ENCODE measurements around the gene P3H2.

Gene P3H2

DNA sequence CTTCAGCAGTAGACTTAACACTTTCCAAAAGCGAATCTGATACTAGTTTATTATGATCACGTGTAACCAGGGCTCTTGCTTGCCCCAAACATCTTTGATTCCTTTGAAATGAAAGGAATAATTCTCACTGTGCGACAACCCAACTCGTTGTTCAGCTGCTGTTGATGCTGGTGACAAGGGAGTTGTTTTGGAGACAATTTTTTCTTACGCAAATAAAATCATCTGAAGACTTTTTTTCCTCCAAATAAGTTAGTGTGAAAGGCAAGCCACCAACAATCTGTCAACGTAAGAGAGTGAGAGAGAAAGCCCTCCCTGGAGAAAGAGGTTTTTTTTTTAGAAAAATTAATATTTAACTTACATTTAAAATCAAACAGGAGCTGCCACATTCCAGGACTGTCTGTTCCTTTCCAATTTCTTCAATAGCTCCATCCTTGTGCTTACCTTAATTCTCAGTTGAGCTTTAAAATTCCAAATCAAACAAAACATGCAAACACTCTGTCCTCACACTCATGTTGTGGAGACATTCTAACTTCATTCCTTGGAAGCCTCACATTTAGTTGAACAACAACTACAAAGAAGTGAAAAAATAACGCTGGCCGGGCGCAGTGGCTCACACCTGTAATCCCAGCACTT, 4.9 kb upstream of the P3H2 start:
- DNase-seq (ENCODE audit: low read depth) = no peak

DNA sequence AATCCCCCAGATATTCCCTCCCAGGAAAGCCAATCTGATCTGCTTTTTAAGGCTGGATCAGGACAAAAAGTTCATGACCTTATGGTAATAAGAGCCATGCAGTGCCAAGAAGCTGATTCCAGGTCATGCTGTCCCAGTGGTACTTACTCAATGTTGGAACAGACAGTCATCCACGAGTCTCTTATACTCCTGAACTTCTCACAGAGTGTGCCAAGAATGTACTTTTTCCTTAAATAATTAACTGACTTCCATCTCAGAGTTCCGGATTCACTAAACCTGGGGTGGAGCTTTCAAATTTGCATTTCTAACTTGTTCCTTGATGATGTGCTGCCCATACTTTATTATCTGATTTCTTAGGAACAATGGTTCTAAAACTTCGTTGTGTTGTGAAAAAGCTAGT, 3.4 kb upstream of the P3H2 start:
- no peak for DNase-seq (ENCODE audit: low read depth)

DNA sequence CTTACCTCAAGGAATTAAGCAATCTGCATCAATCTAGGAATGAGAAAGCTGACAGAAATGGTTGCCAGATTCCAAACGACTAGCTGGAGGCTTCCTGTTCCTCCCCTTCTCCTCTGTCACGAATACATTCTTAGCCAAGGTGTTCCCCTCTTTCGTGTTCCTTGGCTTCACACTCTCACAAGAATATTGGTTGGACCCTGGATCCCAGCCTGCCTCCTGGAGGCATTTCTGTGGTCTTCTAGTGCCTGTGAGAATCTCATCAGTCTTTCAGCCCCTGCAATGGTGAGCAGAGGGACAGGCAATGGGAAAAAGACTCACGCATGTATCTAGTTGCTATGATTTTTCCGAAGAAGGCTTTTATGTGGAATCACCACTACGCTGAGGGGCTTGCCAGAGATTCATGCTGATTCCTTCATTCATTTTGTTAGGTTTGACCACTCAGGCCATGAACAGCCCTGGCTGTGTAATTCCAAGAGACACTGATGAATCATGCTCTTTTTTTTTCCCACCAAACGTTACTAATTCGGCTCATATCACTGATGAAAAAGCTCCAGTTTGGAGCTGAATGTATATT, 1.6 kb upstream of the P3H2 start:
- peak; percentile 82 for DNase-seq (ENCODE audit: low read depth)

DNA sequence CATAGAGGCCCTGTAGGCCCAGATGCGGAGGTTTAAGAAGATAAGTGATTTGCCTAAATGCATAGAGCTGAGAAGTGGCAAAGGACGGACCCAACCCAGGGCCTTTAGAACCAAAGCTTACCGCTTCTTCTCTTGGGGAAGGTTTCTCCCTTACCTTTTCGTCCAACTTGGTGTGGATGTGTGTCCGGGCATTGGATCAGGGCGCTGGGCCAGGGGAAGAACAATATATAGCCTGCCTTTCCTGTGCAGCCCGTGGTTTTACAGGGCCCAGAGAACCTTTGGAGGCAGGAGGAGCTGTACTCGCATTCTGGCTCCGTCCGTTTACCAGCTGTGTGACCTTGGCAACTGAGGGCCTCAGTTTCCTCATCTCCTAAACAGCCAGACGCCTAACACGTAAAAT, 686 bp upstream of the P3H2 start:
- DNase-seq (ENCODE audit: low read depth) = no peak

DNA sequence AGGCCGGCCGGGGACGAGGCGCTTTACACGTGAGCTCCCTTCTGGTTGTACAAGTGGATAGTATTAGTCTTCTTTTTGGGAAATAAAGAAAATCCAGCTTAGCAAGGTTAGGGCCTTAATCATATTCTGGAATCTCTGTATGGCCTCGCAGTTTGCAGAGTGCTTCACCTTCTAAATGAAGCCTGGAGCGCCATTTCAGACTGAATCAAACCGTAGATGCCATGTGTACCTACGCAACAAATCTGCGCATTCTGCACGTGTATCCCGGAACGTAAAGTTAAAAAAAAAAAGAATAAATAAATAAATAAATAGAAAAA, 322 bp upstream of the P3H2 start:
- DNase-seq (ENCODE audit: low read depth) = no peak

DNA sequence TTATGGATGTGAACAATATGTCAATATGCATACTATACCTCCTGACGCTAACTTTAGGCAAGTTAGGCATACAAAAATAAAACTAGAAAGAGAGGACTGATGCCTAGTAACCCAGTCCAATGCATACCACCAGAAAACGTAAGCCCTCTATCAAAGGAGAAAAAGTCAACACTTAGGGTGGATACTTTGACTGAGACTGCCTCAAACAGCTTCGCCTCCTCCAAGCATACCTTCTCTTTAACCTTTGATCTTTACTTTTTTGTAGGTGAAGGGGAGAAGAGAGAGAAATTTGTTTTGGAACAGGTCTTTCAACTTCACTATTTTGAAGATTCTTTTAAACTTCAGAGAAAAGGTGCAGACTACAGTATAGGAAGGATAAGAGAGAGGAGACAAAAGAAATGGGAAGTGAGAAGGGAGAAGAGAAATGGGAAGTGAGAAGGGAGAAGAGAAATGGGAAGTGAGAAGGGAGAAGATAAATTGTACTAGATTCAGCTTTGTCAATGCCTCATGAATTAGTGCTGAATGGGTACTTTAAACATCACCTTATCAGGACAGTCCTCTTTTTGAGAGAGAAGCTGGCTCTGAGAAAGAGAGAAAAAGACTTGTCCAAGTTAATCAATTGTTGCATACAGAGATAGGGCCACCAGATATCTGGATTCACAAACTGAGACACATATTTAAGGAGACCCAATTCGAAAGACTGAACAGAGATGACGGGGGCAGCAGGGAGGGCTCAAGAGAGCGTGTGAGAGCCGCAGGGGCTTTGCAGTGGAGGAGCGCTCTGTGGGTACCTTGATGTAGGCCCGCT, 1.0 kb downstream of the P3H2 start:
- DNase-seq (ENCODE audit: low read depth) = no peak

DNA sequence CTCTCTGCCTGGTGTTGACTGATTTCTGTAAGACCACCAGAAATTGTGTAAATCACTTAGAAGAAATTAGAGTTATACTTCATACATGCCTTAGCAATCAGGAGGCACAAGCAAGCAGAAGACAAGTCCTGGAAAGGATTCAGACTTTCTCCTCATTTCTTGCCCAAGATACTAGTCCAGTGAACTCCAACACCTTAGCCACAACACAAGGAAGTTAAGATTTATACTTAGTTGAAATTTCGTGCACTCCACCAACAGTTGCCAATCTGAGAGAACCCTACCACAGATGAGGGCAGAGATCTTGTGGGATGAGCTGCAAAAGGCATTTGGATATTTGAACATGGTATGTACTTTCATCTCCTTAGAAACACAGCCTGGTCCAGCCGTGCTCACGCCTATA, 2.3 kb downstream of the P3H2 start:
- DNase-seq (ENCODE audit: low read depth) = no peak

DNA sequence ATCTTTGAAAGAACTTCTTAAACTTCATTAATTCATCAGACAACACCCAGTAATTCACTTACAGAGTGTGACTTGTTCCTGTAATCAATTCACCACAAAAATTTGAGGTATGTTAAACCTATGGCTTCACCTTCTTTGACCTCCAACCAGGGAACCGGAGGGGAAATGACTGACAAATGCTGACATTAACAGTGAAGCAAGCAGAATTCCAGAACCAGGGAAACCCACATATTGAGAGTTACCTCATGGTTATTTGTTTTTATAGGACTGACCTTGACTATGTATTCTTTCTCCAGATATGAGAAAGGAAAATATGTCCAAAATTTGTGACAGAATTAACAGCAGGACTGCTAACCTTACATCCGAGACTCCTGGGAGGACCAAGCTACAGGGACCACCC, 2.7 kb downstream of the P3H2 start:
- peak; percentile 59 for DNase-seq (ENCODE audit: low read depth)

DNA sequence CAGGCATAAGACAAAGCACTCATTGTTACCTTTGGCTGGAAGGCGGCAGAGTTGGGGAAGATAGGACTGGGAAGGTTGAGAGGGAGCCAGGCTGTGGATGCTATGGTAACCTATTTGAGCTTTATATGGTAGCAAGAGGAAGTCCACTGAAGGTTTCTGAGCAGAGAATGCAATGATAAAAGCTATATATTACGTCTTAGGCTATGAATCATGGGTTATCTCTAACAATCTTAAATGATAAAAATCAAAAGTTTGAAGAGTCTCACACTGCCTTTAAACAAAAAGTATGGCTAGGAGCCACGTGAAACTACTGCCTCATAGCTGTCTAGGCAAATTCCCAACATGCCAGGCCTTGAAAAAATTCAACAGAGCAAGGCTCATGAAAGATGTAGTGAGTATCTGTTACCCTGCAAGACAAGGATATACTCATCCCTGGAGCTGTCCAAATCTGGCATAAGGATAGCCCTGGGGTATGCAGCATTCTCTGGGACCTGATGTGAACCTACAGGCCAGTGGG, 4.1 kb downstream of the P3H2 start:
- DNase-seq (ENCODE audit: low read depth) = peak; percentile 80

DNA sequence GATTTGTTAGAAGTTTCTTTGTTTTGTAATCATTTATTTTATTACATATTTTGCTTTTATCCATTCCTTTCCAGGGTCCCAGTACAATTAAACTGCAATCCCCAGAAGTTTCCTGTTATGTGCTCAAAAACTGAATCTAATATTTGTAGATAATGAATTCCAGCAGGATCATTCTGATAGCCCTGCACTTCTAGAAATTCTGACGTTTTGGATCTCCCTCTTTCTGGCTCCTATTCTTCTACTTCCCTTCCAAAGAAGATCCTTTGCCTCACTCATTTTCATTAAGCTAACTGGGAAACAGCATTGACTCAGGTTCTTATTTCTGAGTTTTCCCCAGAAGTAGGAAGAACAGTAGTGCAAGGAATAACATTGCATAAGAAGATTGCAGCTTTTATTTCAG, 9.9 kb downstream of the P3H2 start:
- no peak for DNase-seq (ENCODE audit: low read depth)

DNA sequence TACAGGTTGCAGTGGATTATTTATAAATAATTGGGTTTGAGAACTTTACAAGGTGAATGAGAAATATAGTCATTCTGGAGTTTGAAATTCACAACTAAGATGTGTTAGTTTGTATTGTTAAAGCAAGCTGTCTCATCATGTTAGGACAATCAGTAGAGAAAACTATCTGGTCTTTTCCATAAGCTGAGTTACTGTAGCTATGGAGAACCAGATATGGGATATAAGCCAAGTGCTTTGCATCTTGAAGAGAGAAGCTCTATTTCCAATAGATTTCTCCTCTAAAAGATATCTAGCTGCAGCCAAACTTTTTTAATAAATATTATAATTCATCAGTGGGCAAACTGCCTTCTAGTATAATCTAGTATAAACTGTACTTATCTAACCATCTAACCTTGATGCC, 11.3 kb downstream of the P3H2 start:
- no peak for DNase-seq (ENCODE audit: low read depth)

DNA sequence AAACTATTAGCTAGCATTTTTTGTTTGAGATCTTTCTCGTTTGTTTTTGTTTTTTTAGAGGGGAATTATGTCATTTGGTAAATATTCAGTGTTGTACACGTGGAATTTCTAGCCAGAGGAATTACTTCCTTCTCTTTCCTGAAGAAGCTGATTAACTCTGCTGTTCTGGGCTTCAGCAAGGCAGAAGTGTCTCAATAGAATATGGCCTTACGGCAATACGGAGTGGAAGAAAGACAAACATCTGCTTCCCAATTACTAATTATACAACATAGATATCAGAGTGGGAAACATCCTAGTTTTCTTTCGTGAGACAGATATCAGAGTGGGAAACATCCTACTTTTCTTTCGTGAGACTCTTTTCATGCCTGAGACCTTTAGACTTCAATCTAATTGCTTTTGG, 11.9 kb downstream of the P3H2 start:
- no peak for DNase-seq (ENCODE audit: low read depth)

DNA sequence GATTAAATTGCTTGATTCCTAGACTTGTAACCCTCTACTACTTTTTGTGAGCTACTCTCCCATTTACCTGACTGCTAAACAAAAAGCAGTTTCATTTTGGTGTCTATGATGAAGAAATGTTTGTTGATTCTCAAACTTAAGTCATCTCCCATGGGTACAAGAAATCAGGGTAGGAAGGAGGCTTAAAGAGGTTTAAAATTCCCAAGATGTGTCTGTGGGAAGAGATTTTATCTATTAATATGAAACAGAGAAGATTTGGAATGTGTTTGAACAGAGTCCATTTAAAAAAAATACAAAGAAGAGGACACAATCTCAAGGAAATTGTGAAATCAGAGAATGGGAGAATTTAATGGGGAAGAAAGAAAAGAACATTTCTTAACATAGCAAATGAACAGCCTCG, 14.8 kb downstream of the P3H2 start:
- no peak for DNase-seq (ENCODE audit: low read depth)

DNA sequence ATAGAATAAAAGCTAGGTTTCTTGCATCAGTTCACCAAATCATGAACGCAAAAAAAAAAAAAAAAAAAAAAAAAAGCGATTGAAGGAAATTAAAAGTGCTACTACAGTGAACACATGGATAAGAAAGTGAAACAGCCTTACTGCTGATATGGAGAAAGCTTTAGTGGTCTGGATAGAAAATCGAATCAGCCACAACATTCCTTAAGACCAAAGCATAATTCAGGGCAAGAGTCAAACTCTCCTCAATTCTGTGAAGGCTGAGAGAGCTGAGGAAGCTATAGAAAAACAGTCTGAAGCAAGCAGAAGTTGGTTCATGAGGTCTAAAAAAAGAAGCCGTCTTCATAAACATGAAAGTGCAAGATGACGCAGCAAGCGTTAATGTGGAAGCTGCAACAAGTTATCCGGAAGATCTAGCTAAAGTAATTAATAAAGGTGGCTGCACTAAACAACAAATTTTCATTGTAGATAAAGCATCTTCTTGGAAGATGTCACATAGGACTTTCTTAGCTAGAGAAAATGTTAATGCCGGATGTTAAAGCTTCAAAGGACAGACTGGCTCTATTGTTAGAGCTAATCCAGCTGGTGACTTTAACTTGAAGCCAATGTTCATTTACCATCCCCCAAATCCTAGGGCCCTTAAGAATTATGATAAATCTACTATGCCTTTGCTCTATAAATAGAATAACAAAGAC, 19.2 kb downstream of the P3H2 start:
- DNase-seq (ENCODE audit: low read depth) = no peak

DNA sequence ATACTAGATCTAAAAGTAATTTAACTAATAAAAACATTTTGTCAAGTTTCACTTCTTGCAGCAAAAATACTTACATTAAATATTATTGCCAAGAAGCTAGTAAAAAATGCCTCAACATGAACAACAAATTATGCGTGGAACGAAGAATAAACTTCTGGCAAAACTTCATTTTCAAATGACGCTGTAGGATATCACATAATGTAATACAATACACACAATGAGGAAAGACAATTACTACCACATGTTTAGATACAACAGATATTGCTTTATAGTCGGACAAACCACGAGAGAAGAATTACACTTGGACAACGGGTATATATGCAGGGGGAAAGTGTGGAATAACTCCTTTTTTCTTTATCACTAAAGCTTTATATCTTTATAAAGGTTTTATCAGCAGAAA, 21.6 kb downstream of the P3H2 start:
- no peak for DNase-seq (ENCODE audit: low read depth)

DNA sequence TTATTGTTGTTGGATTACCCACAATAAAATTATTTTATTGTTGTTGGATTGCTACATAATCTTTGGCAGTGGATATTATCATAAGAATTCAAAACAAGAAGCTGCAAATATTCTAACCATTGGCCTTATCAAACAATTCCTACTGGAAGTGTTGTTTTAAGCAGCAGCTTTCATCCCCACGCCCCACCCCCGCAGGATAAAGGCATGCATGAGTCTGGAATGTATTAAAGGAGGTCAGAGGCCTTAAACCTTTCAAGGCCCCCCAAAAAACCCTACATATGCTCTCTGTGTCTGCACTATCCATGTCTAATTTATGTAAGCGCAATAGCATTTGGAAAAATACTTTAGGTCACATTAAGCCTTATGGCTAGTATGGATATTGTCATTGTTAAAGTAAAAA, 23.1 kb downstream of the P3H2 start:
- DNase-seq (ENCODE audit: low read depth) = no peak

DNA sequence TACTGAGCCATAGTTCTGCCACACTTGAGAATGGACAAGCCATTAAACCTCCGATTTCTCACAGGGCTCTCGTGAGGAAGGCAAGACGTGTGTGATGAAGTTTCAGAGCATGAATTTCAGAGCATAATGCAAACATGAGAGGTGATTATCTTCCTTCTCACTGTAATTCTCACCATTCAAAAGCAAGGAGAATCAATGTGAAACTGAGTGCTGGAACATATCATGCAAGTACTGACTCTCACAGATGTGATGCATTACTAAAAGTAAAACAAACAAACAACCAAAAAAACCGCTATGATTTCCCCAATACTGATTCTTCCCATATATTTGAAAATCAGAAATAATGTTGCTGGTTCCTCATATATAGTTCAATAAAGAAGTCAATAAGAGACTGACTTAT, 23.7 kb downstream of the P3H2 start:
- DNase-seq (ENCODE audit: low read depth) = no peak

DNA sequence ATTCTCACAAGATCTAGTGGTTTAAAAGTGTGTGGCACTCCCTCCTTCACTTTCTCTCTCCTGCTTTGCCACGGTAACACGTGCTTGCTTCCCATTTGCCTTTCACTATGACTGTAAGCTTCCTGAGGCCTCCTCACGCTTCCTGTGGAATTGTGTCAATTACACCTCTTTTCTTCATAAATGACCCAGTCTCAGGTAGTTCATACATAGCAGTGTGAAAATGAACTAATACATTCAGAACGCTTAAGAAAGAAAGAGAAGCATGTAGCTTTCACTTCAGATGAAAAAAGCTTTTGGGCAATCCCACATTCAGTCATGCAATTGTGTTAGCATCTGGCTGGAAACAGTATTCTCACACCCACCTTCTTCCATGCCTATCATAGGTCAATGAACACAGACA, 24.4 kb downstream of the P3H2 start:
- DNase-seq (ENCODE audit: low read depth) = no peak

DNA sequence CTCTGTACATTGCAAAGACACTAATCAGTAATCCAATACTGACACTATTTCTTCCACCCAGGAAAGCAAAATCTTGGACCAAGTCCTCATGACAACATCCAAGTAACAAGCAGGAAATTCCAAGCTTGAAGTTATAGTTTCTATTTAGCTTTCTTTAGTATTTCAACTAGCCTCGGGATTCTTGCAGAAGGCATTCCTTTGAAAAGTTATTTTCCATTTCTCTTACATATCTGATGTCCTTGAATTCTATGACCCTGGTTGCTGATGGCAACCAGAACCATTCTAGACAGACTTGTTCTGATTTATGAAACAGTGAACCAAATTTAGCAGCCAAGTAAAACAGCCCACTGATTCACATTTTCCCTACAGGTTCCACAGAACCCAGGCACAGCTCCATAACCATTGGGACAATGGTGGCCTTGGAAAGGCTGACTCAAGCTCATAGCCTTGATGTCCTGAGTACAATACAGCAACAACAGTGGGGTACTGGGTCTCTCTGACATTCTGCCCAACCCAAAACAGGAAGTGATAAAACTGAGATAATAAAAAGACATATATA, 26.5 kb downstream of the P3H2 start:
- no peak for DNase-seq (ENCODE audit: low read depth)

DNA sequence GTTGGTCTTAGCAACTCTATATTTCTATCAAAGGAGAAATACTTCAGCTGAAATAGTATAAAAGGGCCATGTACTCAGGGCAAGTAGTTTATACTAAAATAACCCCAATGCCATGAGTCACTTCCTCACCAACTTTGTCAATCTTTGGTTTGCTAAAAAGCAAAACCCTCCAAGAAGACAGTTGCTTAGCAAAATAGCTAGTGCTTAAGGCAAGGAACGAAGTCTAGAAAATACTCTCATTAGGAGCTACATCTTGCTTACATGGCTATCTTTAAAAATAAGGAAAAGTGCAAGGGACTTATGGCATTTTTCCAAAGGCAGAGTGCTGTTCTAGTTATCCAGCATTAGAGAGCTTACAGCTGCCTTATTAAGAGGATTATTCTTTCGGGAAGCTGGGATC, 28.4 kb downstream of the P3H2 start:
- peak; percentile 86 for DNase-seq (ENCODE audit: low read depth)

DNA sequence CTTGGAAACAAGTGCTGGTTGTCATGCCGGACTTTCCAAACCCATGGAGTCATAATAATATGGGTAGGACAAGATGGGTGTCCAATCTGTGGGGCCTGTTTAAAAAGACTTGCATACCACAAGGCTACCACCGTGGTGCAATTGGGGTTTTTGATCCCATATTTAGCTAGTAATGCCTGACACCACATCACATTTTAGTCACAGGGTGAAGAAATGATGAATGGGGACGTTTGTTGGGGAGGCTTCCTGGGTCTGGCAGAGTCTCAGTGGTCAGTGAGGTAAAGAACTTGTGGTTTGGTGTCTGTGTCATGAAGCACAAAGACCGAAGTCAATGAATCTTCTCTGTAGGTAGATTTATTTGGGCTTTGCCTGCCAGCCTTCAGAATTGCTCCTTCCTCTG, 31.0 kb downstream of the P3H2 start:
- peak; percentile 38 for DNase-seq (ENCODE audit: low read depth)

DNA sequence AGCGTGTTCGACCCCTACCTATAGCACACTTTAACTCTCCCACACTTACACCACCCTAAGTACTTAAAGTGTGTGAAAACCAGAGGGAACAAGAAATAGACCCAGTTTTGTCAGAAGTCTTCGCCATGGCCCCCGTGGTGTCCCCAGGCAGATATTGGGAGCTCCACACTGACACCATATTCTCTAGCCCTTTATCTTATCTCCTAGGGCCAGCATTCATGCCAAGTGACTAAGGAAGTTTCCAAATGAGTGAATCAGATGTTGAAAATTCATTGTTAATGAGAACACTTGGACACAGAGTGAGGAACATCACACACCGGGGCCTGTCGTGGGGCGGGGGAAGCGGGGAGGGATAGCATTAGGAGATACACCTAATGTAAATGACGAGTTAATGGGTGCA, 31.8 kb downstream of the P3H2 start:
- peak; percentile 31 for DNase-seq (ENCODE audit: low read depth)

DNA sequence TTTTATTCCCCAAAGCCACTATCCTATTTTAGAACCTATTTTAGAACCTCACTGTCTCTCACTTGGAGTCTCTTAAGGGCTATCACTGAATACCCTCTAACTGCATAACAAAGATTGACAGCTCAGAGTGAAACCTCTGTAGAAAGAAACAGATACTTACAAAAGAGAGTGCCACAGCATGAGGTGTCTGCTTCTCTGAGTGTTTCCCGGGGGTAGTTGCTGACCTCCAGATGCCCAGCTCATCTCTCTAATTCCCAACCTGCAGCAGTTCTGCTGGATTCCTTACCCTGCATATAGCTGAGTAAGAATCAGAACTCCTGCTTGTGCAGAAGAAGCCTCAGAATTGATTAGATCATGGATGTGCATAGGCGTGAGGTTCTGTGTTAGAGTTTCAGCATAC, 34.5 kb downstream of the P3H2 start:
- DNase-seq (ENCODE audit: low read depth) = no peak
